NK-92 treated with Interleukin-12 subunit alpha and Interleukin-12 subunit beta, amount 100 ng/mL, for 24 hours (cell line): ENCODE data around the gene DTNA.
"Not testable (repeated sequence)": the region's sequence is repeated elsewhere in the genome, so short reads cannot be mapped to it uniquely, and the experiment has no call there.

ENCODE experiments used
- DNase-seq: peaks from one replicate; lab custom pipeline; 2025; lab: John Stamatoyannopoulos, UW

DTNA gene

DNA sequence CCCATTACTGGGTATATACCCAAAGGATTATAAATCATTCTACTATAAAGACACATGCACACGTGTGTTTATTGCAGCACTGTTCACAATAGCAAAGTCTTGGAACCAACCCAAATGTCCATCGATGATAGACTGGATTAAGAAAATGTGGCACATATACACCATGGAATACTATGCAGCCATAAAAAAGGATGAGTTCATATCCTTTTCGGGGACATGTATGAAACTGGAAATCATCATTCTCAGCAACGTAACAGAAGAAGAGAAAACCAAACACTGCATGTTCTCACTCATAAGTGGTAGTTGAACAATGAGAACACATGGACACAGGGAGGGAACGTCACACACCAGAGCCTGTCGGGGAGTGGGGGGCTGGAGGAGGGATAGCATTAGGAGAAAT lies 15.6 kb downstream of the DTNA start:
- DNase-seq = not testable (repeated sequence)

DNA sequence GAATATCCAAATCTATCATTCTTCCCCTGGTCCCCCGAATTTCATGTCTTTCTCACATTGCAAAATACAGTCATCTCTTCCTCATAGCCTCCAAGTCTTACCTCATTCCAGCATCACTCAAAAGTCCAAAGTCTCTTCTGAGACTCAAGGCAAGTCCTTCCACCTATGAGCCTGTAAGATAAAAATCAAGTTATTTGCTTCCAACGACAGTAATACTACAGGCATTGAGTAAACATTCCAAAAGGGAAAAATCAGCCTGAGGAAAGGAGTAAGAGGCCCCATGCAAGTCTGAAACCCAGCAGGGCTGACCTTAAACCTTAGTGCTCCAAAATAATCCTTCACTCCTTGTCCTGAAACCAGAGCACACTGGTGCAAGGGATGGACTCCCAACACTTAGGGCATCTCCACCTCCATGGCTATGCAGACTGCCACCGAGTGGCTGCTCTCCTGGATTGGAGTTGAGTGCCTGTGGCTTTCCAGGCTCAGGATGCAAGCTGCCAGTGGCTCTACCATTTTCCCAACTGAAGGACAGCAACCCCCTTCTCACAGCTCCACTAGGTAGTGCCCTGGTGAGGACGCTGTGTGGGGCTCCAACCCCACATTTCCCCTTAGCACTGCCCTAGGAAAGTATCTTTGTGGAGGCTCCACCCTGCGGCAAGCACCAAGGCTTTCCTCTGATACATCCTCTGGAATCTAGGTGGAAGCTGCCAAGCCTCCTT lies 16.3 kb downstream of the DTNA start:
- DNase-seq = no peak

DNA sequence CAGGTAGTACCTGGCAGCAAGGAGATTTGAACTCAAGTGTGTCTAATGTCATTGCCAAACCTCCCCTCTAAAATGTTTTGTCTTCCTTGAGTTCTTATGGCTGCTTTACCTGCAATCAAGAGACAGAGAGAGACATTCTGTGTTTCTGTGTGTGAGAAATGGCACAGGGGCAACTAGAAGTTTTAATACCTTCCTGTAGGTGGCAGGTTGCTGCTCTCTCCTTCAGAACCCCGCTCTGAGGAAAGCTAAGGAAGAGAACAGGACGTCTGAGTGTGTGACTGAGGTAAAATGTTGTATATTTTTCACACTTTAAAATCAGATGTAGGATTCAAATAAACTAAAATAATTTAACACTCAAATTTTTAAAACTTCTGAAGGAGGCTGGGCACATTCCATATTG lies 19.2 kb downstream of the DTNA start:
- no peak for DNase-seq

DNA sequence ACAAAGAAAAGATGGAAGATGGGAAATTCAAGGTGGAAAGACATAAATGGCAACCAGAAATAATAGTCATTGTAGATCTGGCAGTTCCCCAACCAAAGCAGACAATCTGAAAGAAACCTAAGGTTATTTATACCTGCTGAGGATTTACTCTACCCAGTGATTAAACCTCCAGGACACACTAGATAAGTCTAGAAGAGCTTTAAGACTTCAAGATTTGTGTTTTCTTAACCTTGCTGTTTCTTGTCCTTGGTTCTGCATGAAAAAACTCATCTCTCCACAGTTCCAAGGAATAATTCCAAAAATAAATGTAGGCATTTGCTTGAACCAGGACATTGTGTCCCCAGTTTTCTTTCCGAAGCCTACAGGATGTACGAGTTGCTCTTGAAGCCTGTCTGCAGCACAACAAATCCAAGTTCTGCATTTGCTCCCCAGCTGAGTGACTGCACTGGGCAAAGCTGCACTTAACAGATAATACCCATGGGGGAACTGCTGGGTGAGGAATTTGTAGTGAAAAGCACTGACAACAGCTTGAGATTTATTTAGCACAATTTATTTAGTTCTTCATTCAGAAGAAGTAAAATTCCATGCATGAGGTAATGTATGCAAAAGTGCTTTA lies 19.8 kb downstream of the DTNA start:
- DNase-seq = no peak

DNA sequence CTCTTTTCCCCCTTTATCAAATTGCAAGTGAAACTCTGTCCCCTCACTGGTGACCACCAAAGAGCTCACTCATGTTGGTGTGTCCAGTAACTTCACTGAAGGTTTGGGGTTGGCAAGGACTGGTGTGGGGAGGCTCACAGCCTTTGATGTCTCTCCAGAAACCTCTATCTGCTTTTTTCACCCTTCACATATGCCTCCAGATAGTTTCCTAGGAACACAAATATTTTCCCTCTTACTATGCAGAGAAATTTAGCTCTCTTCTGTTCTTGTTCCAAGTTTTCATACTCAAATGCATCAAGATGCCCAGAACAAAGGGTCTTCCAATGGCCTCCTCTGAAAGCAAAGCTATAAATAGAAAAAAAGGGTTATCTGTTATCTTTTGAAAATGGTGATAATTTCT lies 20.7 kb downstream of the DTNA start:
- DNase-seq = no peak

DNA sequence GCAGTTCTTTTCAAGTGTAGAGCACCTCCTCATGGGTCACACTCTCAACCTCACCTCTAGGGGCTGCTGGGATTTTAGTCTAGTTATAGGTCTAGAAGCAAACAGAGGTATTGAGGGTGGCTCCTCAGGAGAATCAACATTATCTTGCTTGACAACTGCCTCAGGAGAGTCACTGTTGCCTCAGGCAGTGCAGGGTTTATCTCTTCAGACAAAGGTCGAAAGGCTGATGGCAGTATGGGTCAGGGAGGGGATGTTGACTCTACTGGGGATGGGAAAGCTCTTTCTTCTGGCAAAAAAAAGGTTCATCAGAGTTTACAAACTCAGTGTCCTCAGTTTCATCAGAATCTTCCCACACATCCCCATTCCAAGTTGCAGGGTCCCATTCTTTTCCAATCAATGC lies 24.0 kb downstream of the DTNA start:
- DNase-seq = no peak

DNA sequence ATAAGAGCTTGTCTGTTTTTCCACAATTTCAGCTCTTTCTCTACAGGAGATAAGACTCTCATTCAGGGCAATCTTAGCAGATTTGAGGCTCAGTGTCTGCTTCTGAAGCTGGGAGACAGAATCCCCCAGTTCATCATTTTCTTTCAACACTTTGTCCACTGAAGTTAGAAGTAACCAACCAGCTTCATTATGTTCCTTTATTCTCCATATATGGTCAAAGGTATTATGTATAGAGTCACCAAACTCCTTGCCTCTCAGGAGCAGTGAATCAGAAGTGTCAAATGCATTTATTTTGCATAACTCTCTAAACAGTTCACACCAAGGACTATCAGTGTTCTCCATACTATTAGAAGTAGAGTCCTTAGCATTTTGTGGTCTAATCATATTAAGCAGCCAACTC lies 24.4 kb downstream of the DTNA start:
- not testable (repeated sequence) for DNase-seq

DNA sequence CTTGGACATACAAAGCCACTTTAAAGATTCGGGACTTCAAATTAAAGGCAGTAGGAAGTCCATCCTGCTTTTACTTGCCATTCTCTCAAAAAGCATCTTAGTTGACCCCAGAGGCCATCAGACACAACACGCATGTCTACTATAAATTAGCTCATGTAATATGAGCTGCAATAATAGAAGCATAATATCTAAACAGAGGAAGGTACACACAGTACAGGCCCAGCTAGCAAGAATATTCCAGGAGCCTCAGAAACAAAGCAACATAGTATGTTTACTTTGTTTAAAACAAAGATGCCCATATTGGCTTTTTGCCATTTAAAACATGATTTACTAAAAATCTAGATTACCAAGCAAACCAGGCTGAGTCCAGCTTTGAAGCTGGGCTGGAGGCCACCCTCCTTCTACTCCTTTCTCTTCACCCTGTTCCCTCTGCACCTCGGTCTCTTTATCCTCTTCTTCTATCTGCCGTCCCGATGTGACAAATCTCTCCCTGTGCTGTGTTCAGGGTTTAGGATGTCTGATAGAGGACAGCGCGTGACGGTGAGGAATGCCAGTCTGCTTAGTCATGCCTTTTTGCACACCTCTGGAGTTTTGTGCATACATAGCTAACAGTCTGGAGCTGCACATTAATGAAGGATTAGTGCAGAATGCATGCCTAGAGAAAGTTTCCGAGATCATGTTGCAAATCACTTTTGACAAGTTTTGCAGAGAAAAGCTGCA lies 28.2 kb downstream of the DTNA start:
- no peak for DNase-seq

DNA sequence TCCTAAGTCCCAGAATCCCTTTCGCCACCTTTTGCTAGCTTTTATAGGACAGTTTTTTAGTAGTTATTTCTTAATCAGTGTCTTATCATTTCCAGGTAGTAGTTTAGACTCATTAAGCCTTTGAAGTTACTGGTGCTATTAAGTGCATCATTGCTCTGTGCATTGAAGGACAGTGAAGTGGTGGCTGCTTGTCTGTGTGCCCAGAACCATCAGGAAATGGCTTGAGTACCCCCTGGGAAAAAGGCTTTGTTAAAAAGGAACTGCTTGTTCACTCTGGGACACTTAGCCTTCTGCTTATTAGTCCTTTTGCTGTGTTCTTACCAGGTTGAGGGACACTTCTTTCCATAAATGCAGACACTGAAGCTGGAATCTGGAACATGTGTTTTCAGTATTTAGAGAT lies 30.0 kb downstream of the DTNA start:
- no peak for DNase-seq

DNA sequence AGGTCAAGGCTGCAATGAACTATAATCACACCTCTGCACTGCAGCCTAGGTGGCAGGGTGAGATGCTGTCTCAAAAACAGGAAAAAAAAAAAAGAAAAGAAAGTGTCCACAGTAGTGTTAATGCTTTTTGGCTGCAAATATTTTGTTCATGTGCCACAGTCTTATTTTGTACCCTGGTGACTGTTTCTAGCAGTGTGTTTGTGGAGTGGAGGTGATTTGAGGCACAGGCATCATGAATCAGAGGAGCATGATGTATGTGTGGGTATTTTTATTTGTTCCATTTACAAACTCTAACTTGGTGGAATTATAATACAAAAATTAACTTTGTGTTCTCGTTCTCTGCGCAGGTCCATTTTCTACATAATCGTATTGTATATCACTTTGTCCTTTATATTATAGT lies 30.6 kb downstream of the DTNA start:
- DNase-seq = no peak

DNA sequence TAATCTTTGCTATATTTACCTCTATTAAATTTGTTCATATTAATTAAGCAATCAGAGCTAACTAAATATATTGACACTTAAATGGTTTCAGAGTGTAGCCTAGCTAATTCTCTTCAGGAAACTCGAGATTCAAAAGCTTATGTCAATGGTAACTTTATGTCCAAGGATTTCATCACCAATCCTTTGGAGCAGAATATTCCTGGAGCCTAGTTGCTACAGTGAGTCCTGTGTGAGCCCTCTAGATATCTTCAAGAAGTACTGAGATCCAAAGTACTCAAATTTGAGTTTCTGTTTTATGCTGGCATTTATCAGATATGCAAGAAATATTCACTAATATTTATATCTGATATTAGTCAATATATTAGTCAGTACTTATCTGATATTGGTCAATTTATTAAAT lies 31.3 kb downstream of the DTNA start:
- no peak for DNase-seq

DNA sequence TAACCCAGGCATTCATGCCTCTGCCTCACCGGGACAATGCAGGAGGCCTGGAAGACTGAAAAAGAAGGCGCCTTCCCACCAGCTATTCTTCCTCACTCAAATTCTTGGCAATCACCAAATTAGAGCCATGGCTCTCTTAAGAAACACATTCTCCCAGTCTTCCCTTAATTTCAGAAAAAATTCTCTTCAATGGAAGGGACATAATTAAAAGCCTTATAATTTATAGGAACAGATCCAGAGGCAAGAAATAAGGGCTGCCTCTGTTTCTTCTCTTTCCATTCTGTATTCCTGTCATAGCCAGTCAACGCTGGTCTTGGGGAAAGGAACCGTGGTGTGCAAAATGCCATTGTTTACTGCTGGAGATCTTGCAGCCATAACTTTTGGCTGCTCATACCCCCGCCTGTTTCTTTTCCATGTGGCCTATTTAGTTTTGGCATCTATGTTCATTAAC lies 32.8 kb downstream of the DTNA start:
- DNase-seq = no peak

DNA sequence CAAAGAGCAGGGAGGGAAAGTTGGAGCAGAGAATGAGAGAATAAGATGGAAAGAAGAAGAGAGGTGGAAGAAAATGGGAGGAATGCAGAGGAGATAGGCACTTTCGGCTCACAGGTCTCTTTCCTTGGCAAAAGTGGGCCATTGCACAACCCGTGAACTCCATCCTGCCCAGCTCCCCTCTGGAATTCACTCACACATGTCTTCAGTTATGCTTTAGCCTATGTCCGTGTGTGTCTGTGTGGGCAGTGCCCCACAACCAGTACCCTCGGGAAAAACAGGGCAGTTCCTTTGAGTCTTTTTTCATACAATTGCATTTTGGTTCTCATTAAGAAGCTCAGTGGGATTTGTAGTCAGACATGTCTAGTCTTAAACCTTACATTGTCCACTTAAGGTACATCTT lies 34.5 kb downstream of the DTNA start:
- DNase-seq = no peak

DNA sequence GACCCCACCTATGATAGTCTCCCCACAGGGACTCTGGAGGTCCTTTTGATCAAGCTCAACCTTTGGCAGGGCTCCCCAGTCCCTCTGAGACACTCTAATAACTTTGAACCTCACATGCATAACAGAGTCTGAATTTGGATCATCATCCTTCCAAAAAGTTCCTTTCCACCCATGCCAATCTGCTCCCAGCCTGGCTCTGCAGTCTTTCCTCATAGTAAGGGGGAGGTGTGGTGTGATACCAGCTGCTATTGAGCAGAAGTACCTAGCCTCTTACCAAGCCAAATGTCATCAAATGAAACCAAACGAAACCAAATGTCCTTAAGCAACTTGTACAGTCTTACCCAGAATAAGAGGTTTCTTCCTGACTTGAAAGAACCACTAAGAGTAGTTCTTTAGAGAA lies 36.5 kb downstream of the DTNA start:
- no peak for DNase-seq

DNA sequence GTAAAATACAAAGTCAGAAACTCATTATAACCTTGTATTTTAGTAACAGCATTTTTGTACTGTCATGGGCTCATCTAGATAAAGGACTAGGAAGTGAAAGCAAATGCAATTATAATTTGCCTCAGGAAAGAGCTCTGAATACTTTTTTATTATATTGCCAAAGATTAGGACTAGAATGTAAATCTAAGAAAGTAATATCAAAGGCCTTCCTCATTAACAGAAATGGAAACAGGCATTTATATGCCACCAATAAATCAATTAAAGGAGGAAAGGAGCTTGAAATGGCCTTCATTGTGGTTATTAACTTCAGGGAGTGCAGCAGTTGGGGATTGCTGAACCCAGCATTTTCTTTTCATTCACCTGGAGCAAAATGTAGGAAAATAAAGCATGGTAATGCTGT lies 39.6 kb downstream of the DTNA start:
- DNase-seq = no peak

DNA sequence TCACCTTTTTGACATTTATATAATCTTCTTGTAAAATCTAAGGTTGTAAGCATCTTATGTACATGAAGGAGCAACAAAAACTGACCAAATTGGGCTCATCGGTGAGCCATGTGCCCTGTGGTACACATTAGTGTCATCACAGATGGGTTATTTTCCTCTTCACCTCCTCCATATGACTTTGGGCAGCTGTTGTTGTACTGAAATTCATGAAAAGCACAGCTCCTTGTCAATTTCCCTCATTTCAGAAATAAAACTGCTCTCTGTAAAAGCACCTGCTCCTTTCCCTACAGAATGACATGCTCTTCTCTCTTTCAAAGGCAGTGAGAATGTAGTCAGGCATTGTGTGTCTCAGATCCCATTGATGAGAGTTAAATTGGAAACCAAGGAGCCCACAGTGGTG lies 42.0 kb downstream of the DTNA start:
- no peak for DNase-seq

DNA sequence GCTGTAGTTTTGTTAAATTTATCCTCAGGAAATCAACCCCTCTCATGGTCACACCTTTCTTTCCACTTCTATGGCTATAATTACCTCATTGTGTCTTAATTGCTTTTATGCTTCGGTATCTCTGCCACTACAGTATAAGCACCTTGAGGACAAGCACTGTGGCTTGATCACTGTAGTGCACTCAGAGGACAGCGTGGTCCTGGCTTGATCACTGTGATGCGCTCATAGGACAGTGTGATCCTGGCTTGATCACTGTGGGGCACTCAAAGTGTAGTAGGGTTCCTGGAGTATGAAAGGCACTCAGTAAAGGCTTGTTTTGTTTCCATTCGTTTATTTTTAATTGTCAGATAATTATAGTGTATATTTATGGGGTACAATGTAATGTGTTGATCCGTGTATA lies 44.2 kb downstream of the DTNA start:
- no peak for DNase-seq

DNA sequence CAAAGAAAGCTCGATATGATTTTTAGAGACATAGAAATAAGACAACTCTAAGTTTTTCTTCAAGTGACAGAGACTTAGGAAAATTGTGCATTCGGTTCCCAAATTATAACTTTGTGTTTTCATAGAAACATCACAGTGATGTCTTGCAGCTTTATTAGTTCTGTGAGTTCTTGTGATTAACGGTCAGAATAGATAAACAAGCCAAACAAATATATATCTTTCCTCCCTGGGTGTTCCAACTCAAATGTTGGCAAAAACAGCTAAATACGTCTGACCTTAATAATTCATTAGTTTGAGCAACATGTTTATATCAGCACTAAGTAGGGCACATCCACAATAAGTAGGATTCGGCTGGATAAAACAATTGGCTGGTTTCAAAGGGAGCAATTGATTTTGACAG lies 47.6 kb downstream of the DTNA start:
- no peak for DNase-seq

DNA sequence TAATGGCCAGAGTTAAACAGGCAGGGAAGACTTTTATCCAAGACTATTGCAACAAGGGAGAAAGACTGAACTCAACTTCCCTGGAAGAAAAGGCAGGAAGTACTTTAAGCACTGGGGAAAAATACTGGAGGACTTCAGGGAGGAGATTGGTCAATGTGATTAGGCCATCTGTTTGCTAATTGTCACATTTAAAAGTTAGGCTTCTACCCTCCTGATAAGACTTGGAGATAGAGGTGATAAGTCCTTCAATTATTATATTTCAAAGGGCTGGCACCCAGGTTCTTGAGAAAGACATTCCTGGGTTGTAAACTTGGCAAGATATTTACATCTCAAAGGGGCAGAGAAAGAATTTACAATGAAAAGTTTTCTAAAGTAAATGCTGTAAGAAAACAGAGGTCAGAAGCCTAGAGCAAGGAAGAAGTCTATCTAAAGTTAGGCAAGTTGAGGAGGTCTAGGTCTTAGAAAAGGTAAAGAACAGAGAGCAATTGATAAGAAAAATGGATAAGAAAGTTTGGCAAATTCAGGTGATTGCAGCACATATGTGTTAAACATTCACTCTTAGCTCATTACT lies 48.4 kb downstream of the DTNA start:
- DNase-seq = no peak

DNA sequence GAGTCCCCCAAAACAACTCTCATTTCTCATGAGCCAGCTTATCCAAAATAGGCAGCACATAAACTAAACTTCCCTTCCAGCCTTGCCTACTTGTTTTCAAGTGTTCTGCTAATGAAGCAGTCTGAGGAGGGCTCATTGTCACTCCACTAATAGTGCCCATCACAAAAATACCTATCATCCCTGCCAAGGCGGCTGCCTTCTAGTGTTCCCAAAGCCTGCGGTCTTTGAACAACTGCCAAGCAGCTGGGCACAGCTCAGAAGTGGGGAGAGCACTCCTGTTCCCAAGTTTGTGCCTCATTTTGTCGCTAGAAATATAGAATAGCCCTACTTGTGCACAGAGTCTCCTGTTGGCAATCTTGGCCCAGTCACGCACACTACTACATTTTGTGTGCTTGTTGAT lies 50.3 kb downstream of the DTNA start:
- DNase-seq = no peak

DNA sequence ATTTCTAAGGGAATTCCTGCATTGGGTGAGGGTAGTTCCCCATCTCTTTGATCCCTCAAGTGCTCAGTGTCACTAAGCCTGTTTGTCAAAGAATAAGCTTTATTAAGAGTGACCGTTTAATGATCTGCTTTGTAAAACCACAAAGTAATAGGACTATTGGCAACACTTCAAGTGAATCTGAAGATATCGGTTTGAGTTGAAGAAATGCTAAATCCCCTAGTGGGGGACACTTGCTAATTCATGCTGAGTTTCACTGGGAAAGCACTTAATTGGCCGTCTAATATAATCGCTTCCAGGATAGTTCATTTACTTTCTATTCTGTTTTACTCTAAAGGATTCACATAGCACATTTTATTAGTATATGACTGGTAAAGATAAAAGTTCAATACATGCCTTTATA lies 54.4 kb downstream of the DTNA start:
- DNase-seq = no peak

DNA sequence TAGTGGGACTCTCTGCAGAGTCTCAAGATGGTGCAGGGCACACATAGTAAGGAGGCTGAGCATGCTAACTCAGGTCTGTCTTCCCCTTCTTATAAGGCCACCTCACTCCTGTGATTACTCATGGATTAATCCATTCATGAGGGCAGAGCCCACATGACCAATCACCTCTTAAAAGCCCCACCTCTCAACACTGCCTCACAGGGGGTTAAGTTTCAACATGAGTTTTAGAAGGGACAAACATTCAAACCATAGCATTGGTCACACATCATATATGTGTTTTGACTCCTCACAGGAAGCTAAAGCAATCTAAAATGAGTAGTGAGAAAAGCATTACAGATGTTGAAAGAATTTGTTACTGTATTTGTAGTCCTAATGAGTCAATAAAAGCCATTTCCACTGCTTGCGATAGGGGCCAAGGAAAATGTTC lies 57.5 kb downstream of the DTNA start:
- no peak for DNase-seq

DNA sequence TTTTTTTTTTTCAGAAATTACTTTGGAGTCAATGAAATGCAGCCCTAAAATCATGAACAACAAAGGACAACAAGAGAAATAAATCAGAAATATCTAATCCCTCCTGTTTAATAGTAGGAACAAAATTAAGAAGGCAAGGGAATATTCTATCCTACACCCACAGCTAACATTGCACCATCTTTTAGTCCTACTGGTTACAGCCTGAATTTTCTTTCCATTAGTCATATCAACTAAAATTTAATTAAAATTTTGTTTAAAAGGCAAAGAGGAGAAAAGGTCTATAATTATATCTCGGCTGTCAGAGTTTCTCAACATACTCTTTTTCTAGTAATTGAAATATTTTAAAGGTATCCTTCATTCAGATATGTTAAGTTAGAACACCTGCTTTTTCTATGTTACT lies 61.9 kb downstream of the DTNA start:
- no peak for DNase-seq
